ENCODE results near the gene PDLIM4. TPM values are rescaled to one million over a fixed set of nuclear protein-coding genes. Genes with fewer than 3 reads are reported as not detected.

Gene PDLIM4
- total RNA-seq, 2 experiments from 2014 or later: not detected

- TF ChIP-seq EZH2phosphoT487 (IDR thresholded peaks at IDR 0.05; ENCODE audit: borderline replicate concordance, low read depth, low read length): no peak
- TF ChIP-seq, protein P1, sequence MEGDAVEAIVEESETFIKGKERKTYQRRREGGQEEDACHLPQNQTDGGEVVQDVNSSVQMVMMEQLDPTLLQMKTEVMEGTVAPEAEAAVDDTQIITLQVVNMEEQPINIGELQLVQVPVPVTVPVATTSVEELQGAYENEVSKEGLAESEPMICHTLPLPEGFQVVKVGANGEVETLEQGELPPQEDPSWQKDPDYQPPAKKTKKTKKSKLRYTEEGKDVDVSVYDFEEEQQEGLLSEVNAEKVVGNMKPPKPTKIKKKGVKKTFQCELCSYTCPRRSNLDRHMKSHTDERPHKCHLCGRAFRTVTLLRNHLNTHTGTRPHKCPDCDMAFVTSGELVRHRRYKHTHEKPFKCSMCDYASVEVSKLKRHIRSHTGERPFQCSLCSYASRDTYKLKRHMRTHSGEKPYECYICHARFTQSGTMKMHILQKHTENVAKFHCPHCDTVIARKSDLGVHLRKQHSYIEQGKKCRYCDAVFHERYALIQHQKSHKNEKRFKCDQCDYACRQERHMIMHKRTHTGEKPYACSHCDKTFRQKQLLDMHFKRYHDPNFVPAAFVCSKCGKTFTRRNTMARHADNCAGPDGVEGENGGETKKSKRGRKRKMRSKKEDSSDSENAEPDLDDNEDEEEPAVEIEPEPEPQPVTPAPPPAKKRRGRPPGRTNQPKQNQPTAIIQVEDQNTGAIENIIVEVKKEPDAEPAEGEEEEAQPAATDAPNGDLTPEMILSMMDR (conservative IDR thresholded peaks at IDR 0.05; ENCODE audit: low read length): no peak
- H3K36me3 ChIP-seq (ENCODE audit: insufficient read depth, low read length): no peaks in the 10 kb centered on the region
- intact Hi-C loops (cut with micrococcal nuclease; ENCODE audit: unreplicated experiment): no loop called here
- H3K9me2 ChIP-seq (ENCODE audit: insufficient read depth, low read length): no peaks in the 10 kb centered on the region
- no peaks in the 10 kb centered on the region for H3K79me2 ChIP-seq (ENCODE audit: insufficient read depth, low read depth, low read length)
- H3K9me3 ChIP-seq (ENCODE audit: low read length): no peaks in the 10 kb centered on the region
- ChIA-PET CTCF (ENCODE audit: unreplicated experiment) (no interaction called here), POLR2A (no interaction called here)
- no peak overlapping the region for H3K4me3 ChIP-seq (ENCODE audit: low read depth, low read length, poor library complexity, severe bottlenecking)
- no TSS peak for BruUV-seq (replicated peaks)
- H3K4me1 ChIP-seq (ENCODE audit: insufficient read depth, low read length, poor library complexity, severe bottlenecking): no peaks in the 10 kb centered on the region
- H4K20me1 ChIP-seq (ENCODE audit: insufficient read depth, low read length): no peaks in the 10 kb centered on the region
- DNase-seq (ENCODE audit: low spot score): no peak
- H3K4me2 ChIP-seq (ENCODE audit: low read length): no peak overlapping the region
- H3K27ac ChIP-seq (ENCODE audit: low read depth, low read length, poor library complexity, severe bottlenecking): no peak overlapping the region
- no peak overlapping the region for H2AFZ ChIP-seq (ENCODE audit: low read length)
Observed at GRCh38 chr5:132301344-132302271, 44.1 kb downstream of the PDLIM4 start.

DNA sequence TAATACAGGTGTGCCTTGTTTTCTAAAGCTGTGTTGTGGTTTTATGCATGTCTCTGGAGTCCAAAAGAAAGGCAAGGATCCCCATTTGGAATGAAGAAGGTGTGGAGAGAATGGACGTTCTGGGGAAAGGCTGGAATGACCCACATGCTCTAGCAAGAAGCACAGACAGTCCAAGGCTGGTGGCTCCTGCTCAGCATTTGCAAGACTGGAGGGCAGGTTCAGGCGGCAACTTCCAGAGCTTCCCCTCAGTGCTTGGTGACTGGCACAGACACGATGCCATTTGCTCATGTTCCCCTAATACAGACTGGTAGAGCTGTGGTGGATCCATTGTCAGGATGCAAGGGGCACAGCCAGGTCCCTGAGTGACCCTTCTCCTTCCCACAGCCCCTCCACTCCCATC lies 44.9 kb downstream of the PDLIM4 start:
- CTCF ChIA-PET (ENCODE audit: unreplicated experiment): no interaction called here
- TF ChIP-seq, protein P1 (conservative IDR thresholded peaks at IDR 0.05; ENCODE audit: low read length): no peak
- no peak for TF ChIP-seq EZH2phosphoT487 (IDR thresholded peaks at IDR 0.05; ENCODE audit: borderline replicate concordance, low read depth, low read length)
- no peaks in the 10 kb centered on the region for H4K20me1 ChIP-seq (ENCODE audit: insufficient read depth, low read length)
- no peaks in the 10 kb centered on the region for H3K4me1 ChIP-seq (ENCODE audit: insufficient read depth, low read length, poor library complexity, severe bottlenecking)
- no peaks in the 10 kb centered on the region for H3K9me3 ChIP-seq (ENCODE audit: low read length)
- no peaks in the 10 kb centered on the region for H3K79me2 ChIP-seq (ENCODE audit: insufficient read depth, low read depth, low read length)
- intact Hi-C loops (cut with micrococcal nuclease; ENCODE audit: unreplicated experiment): no loop called here
- no peak overlapping the region for H3K27ac ChIP-seq (ENCODE audit: low read depth, low read length, poor library complexity, severe bottlenecking)
- DNase-seq (ENCODE audit: low spot score): no peak
- H2AFZ ChIP-seq (ENCODE audit: low read length): no peak overlapping the region
- H3K9me2 ChIP-seq (ENCODE audit: insufficient read depth, low read length): no peaks in the 10 kb centered on the region
- H3K36me3 ChIP-seq (ENCODE audit: insufficient read depth, low read length): no peaks in the 10 kb centered on the region
- H3K4me3 ChIP-seq (ENCODE audit: low read depth, low read length, poor library complexity, severe bottlenecking): no peak overlapping the region
- H3K4me2 ChIP-seq (ENCODE audit: low read length): no peak overlapping the region
- no TSS peak for BruUV-seq (replicated peaks)
- POLR2A ChIA-PET: no interaction called here

GRCh38 chr5:132303589-132303988 lies 46.1 kb downstream of the PDLIM4 start:
- H3K4me3 ChIP-seq (ENCODE audit: low read depth, low read length, poor library complexity, severe bottlenecking): no peak overlapping the region
- ChIA-PET CTCF (ENCODE audit: unreplicated experiment) (no interaction called here), POLR2A (interaction anchor here (0.6 to 1.2 kb wide), 3 partner anchors 12 to 31 kb away, joined by 3 to 5 read pairs (median 3); no protein-coding TSS in a partner anchor)
- no peaks in the 10 kb centered on the region for H3K36me3 ChIP-seq (ENCODE audit: insufficient read depth, low read length)
- BruUV-seq (replicated peaks): no TSS peak
- H4K20me1 ChIP-seq (ENCODE audit: insufficient read depth, low read length): no peaks in the 10 kb centered on the region
- H3K4me2 ChIP-seq (ENCODE audit: low read length): no peak overlapping the region
- no peaks in the 10 kb centered on the region for H3K4me1 ChIP-seq (ENCODE audit: insufficient read depth, low read length, poor library complexity, severe bottlenecking)
- H3K79me2 ChIP-seq (ENCODE audit: insufficient read depth, low read depth, low read length): no peaks in the 10 kb centered on the region
- no peaks in the 10 kb centered on the region for H3K9me3 ChIP-seq (ENCODE audit: low read length)
- DNase-seq (ENCODE audit: low spot score): no peak
- no peak overlapping the region for H2AFZ ChIP-seq (ENCODE audit: low read length)
- no peak overlapping the region for H3K27ac ChIP-seq (ENCODE audit: low read depth, low read length, poor library complexity, severe bottlenecking)
- no peaks in the 10 kb centered on the region for H3K9me2 ChIP-seq (ENCODE audit: insufficient read depth, low read length)
- no peak for TF ChIP-seq EZH2phosphoT487 (IDR thresholded peaks at IDR 0.05; ENCODE audit: borderline replicate concordance, low read depth, low read length)
- TF ChIP-seq, protein P1 (conservative IDR thresholded peaks at IDR 0.05; ENCODE audit: low read length): no peak
- intact Hi-C loops (cut with micrococcal nuclease; ENCODE audit: unreplicated experiment): no loop called here

Data from OCI-LY7 (cell line).